ENCODE data around the gene TLE6.

Gene TLE6

DNA sequence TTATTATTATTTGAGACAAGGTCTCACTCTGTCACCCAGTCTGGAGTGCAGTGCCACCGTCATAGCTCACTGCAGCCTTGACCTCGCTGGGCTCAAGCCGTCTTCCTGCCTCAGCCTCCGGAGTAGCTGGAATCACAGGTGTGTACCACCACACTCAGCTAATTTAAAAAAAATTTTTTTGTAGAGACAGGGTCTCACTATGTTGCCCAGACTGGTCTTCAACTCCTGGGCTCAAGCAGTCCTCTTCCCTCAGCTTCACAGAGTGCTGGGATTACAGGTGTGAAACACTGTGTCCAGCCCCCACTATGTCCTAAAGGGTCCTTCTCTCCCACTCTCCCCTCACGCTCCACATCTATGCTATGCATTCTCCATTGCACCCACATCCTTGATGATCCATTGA is 60.9 kb downstream of the TLE6 start:
- Histone ChIP-seq H2AFZ (ENCODE audit: low read length) (no peak overlapping the region), H3K9ac (ENCODE audit: low read depth, low read length, poor library complexity, severe bottlenecking) (no peak overlapping the region), H3K27me3 (ENCODE audit: insufficient read depth, low read length, poor library complexity, severe bottlenecking) (no peaks in the 10 kb centered on the region), H3K4me2 (ENCODE audit: low read depth, low read length, poor library complexity, severe bottlenecking) (no peak overlapping the region), H3K36me3 (ENCODE audit: insufficient read depth, low read length) (no peaks in the 10 kb centered on the region), H3K4me3 (ENCODE audit: low read length, poor library complexity, severe bottlenecking) (no peak overlapping the region), H3K9me2 (replicated peaks; ENCODE audit: low read depth, low read length) (no peaks in the 10 kb centered on the region), H3K4me1 (ENCODE audit: insufficient read depth, low read length, poor library complexity, severe bottlenecking) (peaks cover 16% of the 10 kb centered on the region), H4K20me1 (ENCODE audit: insufficient read depth, low read length, poor library complexity, severe bottlenecking) (no peaks in the 10 kb centered on the region), H3K79me2 (ENCODE audit: insufficient read depth, low read length) (no peaks in the 10 kb centered on the region), H3K9me3 (ENCODE audit: insufficient read depth, low read depth, low read length) (no peaks in the 10 kb centered on the region), H3F3A (ENCODE audit: low read depth) (no peaks in the 10 kb centered on the region)
- no peak for TF ChIP-seq EZH2phosphoT487 (IDR thresholded peaks at IDR 0.05; ENCODE audit: borderline replicate concordance)
- TF ChIP-seq, protein P1, sequence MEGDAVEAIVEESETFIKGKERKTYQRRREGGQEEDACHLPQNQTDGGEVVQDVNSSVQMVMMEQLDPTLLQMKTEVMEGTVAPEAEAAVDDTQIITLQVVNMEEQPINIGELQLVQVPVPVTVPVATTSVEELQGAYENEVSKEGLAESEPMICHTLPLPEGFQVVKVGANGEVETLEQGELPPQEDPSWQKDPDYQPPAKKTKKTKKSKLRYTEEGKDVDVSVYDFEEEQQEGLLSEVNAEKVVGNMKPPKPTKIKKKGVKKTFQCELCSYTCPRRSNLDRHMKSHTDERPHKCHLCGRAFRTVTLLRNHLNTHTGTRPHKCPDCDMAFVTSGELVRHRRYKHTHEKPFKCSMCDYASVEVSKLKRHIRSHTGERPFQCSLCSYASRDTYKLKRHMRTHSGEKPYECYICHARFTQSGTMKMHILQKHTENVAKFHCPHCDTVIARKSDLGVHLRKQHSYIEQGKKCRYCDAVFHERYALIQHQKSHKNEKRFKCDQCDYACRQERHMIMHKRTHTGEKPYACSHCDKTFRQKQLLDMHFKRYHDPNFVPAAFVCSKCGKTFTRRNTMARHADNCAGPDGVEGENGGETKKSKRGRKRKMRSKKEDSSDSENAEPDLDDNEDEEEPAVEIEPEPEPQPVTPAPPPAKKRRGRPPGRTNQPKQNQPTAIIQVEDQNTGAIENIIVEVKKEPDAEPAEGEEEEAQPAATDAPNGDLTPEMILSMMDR (conservative IDR thresholded peaks at IDR 0.05; ENCODE audit: low read length): no peak

DNA sequence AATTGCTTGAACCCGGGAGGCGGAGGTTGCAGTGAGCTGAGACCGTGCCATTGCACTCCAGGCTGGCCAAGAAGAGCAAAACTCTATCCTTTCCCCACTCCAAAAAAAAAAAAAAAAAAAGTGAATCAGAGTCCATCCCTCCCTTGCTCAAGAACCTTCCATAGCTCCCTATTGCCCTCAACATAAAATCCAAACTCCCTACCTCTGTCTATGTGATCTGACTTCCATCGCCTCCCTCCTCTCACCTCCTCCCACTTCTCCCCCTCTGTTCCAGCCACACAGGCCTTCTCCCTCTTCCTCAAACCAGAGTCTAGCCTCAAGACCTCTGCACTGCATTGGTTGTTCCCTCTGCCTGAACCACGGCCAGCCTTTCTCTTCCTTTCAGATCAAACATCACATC is 61.8 kb downstream of the TLE6 start:
- TF ChIP-seq, protein P1 (conservative IDR thresholded peaks at IDR 0.05; ENCODE audit: low read length): no peak
- Histone ChIP-seq H3K4me3 (ENCODE audit: low read length, poor library complexity, severe bottlenecking) (no peak overlapping the region), H4K20me1 (ENCODE audit: insufficient read depth, low read length, poor library complexity, severe bottlenecking) (no peaks in the 10 kb centered on the region), H3K9me3 (ENCODE audit: insufficient read depth, low read depth, low read length) (no peaks in the 10 kb centered on the region), H2AFZ (ENCODE audit: low read length) (no peak overlapping the region), H3K27me3 (ENCODE audit: insufficient read depth, low read length, poor library complexity, severe bottlenecking) (no peaks in the 10 kb centered on the region), H3K79me2 (ENCODE audit: insufficient read depth, low read length) (no peaks in the 10 kb centered on the region), H3F3A (ENCODE audit: low read depth) (no peaks in the 10 kb centered on the region), H3K4me2 (ENCODE audit: low read depth, low read length, poor library complexity, severe bottlenecking) (no peak overlapping the region), H3K9me2 (replicated peaks; ENCODE audit: low read depth, low read length) (no peaks in the 10 kb centered on the region), H3K9ac (ENCODE audit: low read depth, low read length, poor library complexity, severe bottlenecking) (no peak overlapping the region), H3K36me3 (ENCODE audit: insufficient read depth, low read length) (no peaks in the 10 kb centered on the region), H3K4me1 (ENCODE audit: insufficient read depth, low read length, poor library complexity, severe bottlenecking) (peaks cover 16% of the 10 kb centered on the region)

DNA sequence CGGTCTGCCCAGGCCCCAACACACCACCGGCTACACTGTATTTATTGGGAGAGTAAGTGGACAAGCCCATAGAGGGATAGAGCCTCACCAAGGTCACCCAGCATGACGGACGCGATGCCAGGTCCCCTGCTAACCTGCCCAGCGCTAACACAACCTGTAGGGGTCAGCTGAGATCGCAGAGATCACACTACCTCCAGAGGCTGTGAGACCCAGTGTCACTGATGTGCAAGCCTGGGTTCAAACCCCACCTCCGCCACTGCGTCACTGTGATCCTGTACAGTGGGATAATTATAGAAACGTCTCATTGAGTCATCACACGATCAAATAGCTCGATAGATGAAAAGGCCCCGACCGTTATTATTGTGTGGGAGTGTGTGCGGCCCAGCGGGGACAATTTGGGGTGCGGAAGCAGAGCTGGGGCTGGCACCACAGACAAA is 62.3 kb downstream of the TLE6 start:
- H3K36me3 ChIP-seq (ENCODE audit: insufficient read depth, low read length): no peaks in the 10 kb centered on the region
- H3F3A ChIP-seq (ENCODE audit: low read depth): no peaks in the 10 kb centered on the region
- H3K4me2 ChIP-seq (ENCODE audit: low read depth, low read length, poor library complexity, severe bottlenecking): no peak overlapping the region
- TF ChIP-seq EZH2phosphoT487 (IDR thresholded peaks at IDR 0.05; ENCODE audit: borderline replicate concordance): no peak
- TF ChIP-seq, protein P1 (conservative IDR thresholded peaks at IDR 0.05; ENCODE audit: low read length): no peak
- no peak overlapping the region for H2AFZ ChIP-seq (ENCODE audit: low read length)
- no peak overlapping the region for H3K9ac ChIP-seq (ENCODE audit: low read depth, low read length, poor library complexity, severe bottlenecking)
- H3K9me2 ChIP-seq (replicated peaks; ENCODE audit: low read depth, low read length): no peaks in the 10 kb centered on the region
- peaks cover 13% of the 10 kb centered on the region for H3K4me1 ChIP-seq (ENCODE audit: insufficient read depth, low read length, poor library complexity, severe bottlenecking)
- H3K4me3 ChIP-seq (ENCODE audit: low read length, poor library complexity, severe bottlenecking): no peak overlapping the region
- no peaks in the 10 kb centered on the region for H4K20me1 ChIP-seq (ENCODE audit: insufficient read depth, low read length, poor library complexity, severe bottlenecking)
- H3K9me3 ChIP-seq (ENCODE audit: insufficient read depth, low read depth, low read length): no peaks in the 10 kb centered on the region
- H3K79me2 ChIP-seq (ENCODE audit: insufficient read depth, low read length): no peaks in the 10 kb centered on the region
- H3K27me3 ChIP-seq (ENCODE audit: insufficient read depth, low read length, poor library complexity, severe bottlenecking): no peaks in the 10 kb centered on the region
